Ureter (tissue), 1 donor: ENCODE results near the gene IRF1. TPM values are rescaled to one million over a fixed set of nuclear protein-coding genes. Genes with fewer than 3 reads are reported as not detected.
"Not testable (repeated sequence)": the region's sequence is repeated elsewhere in the genome, so short reads cannot be mapped to it uniquely, and the experiment has no call there.

Source experiments
- DNase-seq: peaks from one replicate; pipeline ENCODE4 v3.0.0-alpha.2; 2020; ENCODE audit warnings: low spot score
- total RNA-seq: library from RNA; stranded (reverse); gene quantifications from one replicate; pipeline ENCODE4 v1.2.4, GENCODE V29; 2023
- donor health status: DM: yes; HTN: yes; CAD: no.

The IRF1 gene
- total RNA-seq = 40.8 TPM

GRCh38 chr5:132490484-132491367, at the start of gene IRF1:
Gene IRF1, minus strand, starts transcription at chr5:132490773. Its CDS starts 1,295 bp downstream, at chr5:132489478.
- DNase-seq = peak; percentile 98

GRCh38 chr5:132540149-132540548, 49.6 kb upstream of the IRF1 start:
- no peak for DNase-seq

- no peak for DNase-seq
Observed at GRCh38 chr5:132539716-132540115, 49.1 kb upstream of the IRF1 start.

- no peak for DNase-seq
Observed at GRCh38 chr5:132530946-132531345, 40.4 kb upstream of the IRF1 start.

- no peak for DNase-seq
Observed at GRCh38 chr5:132528866-132529634, 38.5 kb upstream of the IRF1 start.

- no peak for DNase-seq
Observed at GRCh38 chr5:132528021-132528420, 37.4 kb upstream of the IRF1 start.

GRCh38 chr5:132526974-132527564, 36.5 kb upstream of the IRF1 start:
- no peak for DNase-seq

GRCh38 chr5:132526290-132526973, 35.9 kb upstream of the IRF1 start:
- no peak for DNase-seq

- no peak for DNase-seq
Observed at GRCh38 chr5:132525299-132525724, 34.7 kb upstream of the IRF1 start.

GRCh38 chr5:132524877-132525276, 34.3 kb upstream of the IRF1 start:
- DNase-seq = not testable (repeated sequence)

GRCh38 chr5:132522067-132522466, 31.5 kb upstream of the IRF1 start:
- not testable (repeated sequence) for DNase-seq

- not testable (repeated sequence) for DNase-seq
Observed at GRCh38 chr5:132513618-132514336, 23.2 kb upstream of the IRF1 start.

- no peak for DNase-seq
Observed at GRCh38 chr5:132510076-132510475, 19.5 kb upstream of the IRF1 start.

- DNase-seq = no peak
Observed at GRCh38 chr5:132506094-132506692, 15.6 kb upstream of the IRF1 start.

- DNase-seq = no peak
Observed at GRCh38 chr5:132505641-132506040, 15.1 kb upstream of the IRF1 start.

GRCh38 chr5:132504746-132505145, 14.2 kb upstream of the IRF1 start:
- DNase-seq = no peak

GRCh38 chr5:132503244-132503643, 12.7 kb upstream of the IRF1 start:
- no peak for DNase-seq

GRCh38 chr5:132501961-132502931, 11.7 kb upstream of the IRF1 start:
- no peak for DNase-seq

GRCh38 chr5:132501629-132501956, 11.0 kb upstream of the IRF1 start:
- no peak for DNase-seq
